Trophoblast cell (in vitro differentiated cells and primary cell): ENCODE measurements around the gene HMCN2.

Experiments used
- DNase-seq, 2 donors: peaks; one replicate each; pipeline ENCODE4 v3.0.0-alpha.2; 2016
- H2AFZ ChIP-seq: 2 replicates; pipeline ENCODE4 v1.6.1; 2013; ENCODE audit warnings: low read length, moderate library complexity, mild to moderate bottlenecking; ENCODE audit not compliant: insufficient read depth, poor library complexity
- H2AK5ac ChIP-seq: 2 replicates; pipeline ENCODE4 v1.6.1; 2013; ENCODE audit warnings: mild to moderate bottlenecking, low read length
- H2BK120ac ChIP-seq: 2 replicates; pipeline ENCODE4 v1.6.1; 2013; ENCODE audit warnings: low read length, mild to moderate bottlenecking, moderate library complexity; ENCODE audit not compliant: insufficient read depth, poor library complexity
- H2BK12ac ChIP-seq: 2 replicates; pipeline ENCODE4 v1.6.1; 2013; ENCODE audit warnings: mild to moderate bottlenecking, low read length, moderate library complexity
- H2BK5ac ChIP-seq: 2 replicates; pipeline ENCODE4 v1.6.1; 2013; ENCODE audit warnings: low read length, low read depth, moderate library complexity, mild to moderate bottlenecking; ENCODE audit not compliant: poor library complexity
- H3K14ac ChIP-seq: 2 replicates; pipeline ENCODE4 v1.6.1; 2013; ENCODE audit warnings: mild to moderate bottlenecking, low read length
- H3K18ac ChIP-seq: 2 replicates; pipeline ENCODE4 v1.6.1; 2013; ENCODE audit warnings: mild to moderate bottlenecking, low read length
- H3K23ac ChIP-seq: 2 replicates; pipeline ENCODE4 v1.6.1; 2013; ENCODE audit warnings: low read length
- H3K27ac ChIP-seq: 2 replicates; pipeline ENCODE4 v1.5.1; 2013; ENCODE audit warnings: low read depth, mild to moderate bottlenecking, inconsistent platforms, low read length, moderate library complexity
- H3K27me3 ChIP-seq: 2 replicates; pipeline ENCODE4 v1.6.1; 2013; ENCODE audit warnings: inconsistent platforms, mild to moderate bottlenecking, low read length, moderate library complexity; ENCODE audit not compliant: insufficient read depth
- H3K36me3 ChIP-seq, 2 experiments: 1 replicate in 1 of 2; 2 replicates in 1 of 2; pipeline ENCODE4 v1.6.1; 2013; ENCODE audit warnings: low read length in 2 of 2, mild to moderate bottlenecking in 2 of 2, moderate library complexity in 1 of 2; ENCODE audit not compliant: insufficient read depth in 2 of 2, control insufficient read depth in 1 of 2
- H3K4ac ChIP-seq: 2 replicates; pipeline ENCODE4 v1.6.1; 2013; ENCODE audit warnings: low read depth, mild to moderate bottlenecking, low read length, moderate library complexity
- H3K4me1 ChIP-seq, 2 experiments: 1 replicate in 1 of 2; 2 replicates in 1 of 2; pipeline ENCODE4 v1.6.1; 2013; ENCODE audit warnings: low read length in 2 of 2, mild to moderate bottlenecking in 2 of 2, moderate library complexity in 1 of 2; ENCODE audit not compliant: insufficient read depth in 2 of 2, control insufficient read depth in 1 of 2
- H3K4me2 ChIP-seq: 2 replicates; pipeline ENCODE4 v1.6.1; 2013; ENCODE audit warnings: inconsistent platforms, mild to moderate bottlenecking, low read length, moderate library complexity
- H3K4me3 ChIP-seq: 2 replicates; pipeline ENCODE4 v1.5.1; 2013; ENCODE audit warnings: mild to moderate bottlenecking, low read depth, low read length, inconsistent platforms
- H3K79me1 ChIP-seq: one replicate; pipeline ENCODE4 v1.6.1; 2013; ENCODE audit warnings: low read length
- H3K79me2 ChIP-seq: 2 replicates; pipeline ENCODE4 v1.6.1; 2013; ENCODE audit warnings: low read length, mild to moderate bottlenecking; ENCODE audit not compliant: control insufficient read depth, insufficient read depth, poor library complexity
- H3K9ac ChIP-seq: 2 replicates; pipeline ENCODE4 v1.6.1; 2013; ENCODE audit warnings: mild to moderate bottlenecking, low read length
- H3K9me3 ChIP-seq: 2 replicates; pipeline ENCODE4 v1.6.1; 2013; ENCODE audit warnings: low read depth, mild to moderate bottlenecking, control low read depth, inconsistent platforms, low read length; ENCODE audit not compliant: insufficient read depth
- H4K12ac ChIP-seq: 2 replicates; pipeline ENCODE4 v1.6.1; 2013; ENCODE audit warnings: low read depth, mild to moderate bottlenecking, low read length, moderate library complexity
- H4K8ac ChIP-seq: 2 replicates; pipeline ENCODE4 v1.6.1; 2013; ENCODE audit warnings: low read depth, mild to moderate bottlenecking, low read length, moderate library complexity
- H4K91ac ChIP-seq: one replicate; pipeline ENCODE4 v1.6.1; 2013; ENCODE audit warnings: low read depth, mild to moderate bottlenecking, low read length, moderate library complexity
- WGBS: extraction: QIAGEN DNeasy Blood & Tissue Kit; methylation state at CpG from one replicate; pipeline ENCODE4 v1.1.7; 2013; ENCODE audit warnings: missing lambda C conversion rate; ENCODE audit not compliant: insufficient read length, insufficient coverage; ENCODE audit errors: extremely low coverage; 5-methylcytosine and 5-hydroxymethylcytosine counted together

HMCN2 gene

GRCh38 chr9:130343445-130343918 is 77.9 kb downstream of the HMCN2 start:
- H2AK5ac ChIP-seq = peak overlapping the region; percentile 63
- H3K36me3 ChIP-seq = no peaks in the 10 kb centered on the region
- H3K27ac ChIP-seq = no peak overlapping the region
- H3K79me1 ChIP-seq = no peaks in the 10 kb centered on the region
- H3K4me2 ChIP-seq = no peak overlapping the region
- no peaks in the 10 kb centered on the region for H3K27me3 ChIP-seq
- no peak overlapping the region for H2BK5ac ChIP-seq
- no CpG with 5 or more reads among the region's 12 CpGs for WGBS
- H3K79me2 ChIP-seq = no peaks in the 10 kb centered on the region
- peak overlapping the region; percentile 25 for H3K4me3 ChIP-seq
- no peak overlapping the region for H3K23ac ChIP-seq
- H4K91ac ChIP-seq = peak overlapping the region; percentile 34
- peaks cover 10% of the 10 kb centered on the region for H3K9me3 ChIP-seq
- no peak overlapping the region for H3K9ac ChIP-seq
- peak overlapping the region; percentile 10 for H2BK120ac ChIP-seq
- H4K8ac ChIP-seq = no peak overlapping the region
- H3K18ac ChIP-seq = no peak overlapping the region
- no peaks in the 10 kb centered on the region for H3K4me1 ChIP-seq
- no peak overlapping the region for H3K14ac ChIP-seq
- no peak overlapping the region for H2AFZ ChIP-seq
- H4K12ac ChIP-seq = no peak overlapping the region
- peak in 1 of 2 donors; percentile 25 for DNase-seq
- no peak overlapping the region for H3K4ac ChIP-seq
- H2BK12ac ChIP-seq = no peak overlapping the region

- Histone ChIP-seq H3K23ac (peak overlapping the region; percentile 99), H3K4me3 (no peak overlapping the region), H3K4me1 (no peaks in the 10 kb centered on the region), H3K4ac (no peak overlapping the region), H2BK12ac (no peak overlapping the region), H3K4me2 (no peak overlapping the region), H4K91ac (no peak overlapping the region), H2AK5ac (no peak overlapping the region), H3K27ac (no peak overlapping the region), H2BK5ac (no peak overlapping the region), H3K18ac (no peak overlapping the region), H3K79me1 (no peaks in the 10 kb centered on the region), H3K27me3 (no peaks in the 10 kb centered on the region), H3K9ac (no peak overlapping the region), H3K36me3 (no peaks in the 10 kb centered on the region), H3K79me2 (no peaks in the 10 kb centered on the region), H4K8ac (no peak overlapping the region), H2BK120ac (no peak overlapping the region), H3K14ac (no peak overlapping the region), H2AFZ (no peak overlapping the region), H3K9me3 (peaks cover 8% of the 10 kb centered on the region), H4K12ac (no peak overlapping the region)
- no peak for DNase-seq
- 100% methylated on average over 1 of the region's 1 CpG for WGBS
Measured at GRCh38 chr9:130344366-130344765, 78.8 kb downstream of the HMCN2 start.

GRCh38 chr9:130345009-130345896 is 79.7 kb downstream of the HMCN2 start:
- H3K4me2 ChIP-seq = no peak overlapping the region
- no peaks in the 10 kb centered on the region for H3K4me1 ChIP-seq
- no peak overlapping the region for H3K4ac ChIP-seq
- H3K14ac ChIP-seq = no peak overlapping the region
- H2BK12ac ChIP-seq = no peak overlapping the region
- H4K8ac ChIP-seq = no peak overlapping the region
- no peaks in the 10 kb centered on the region for H3K79me2 ChIP-seq
- no peak overlapping the region for H3K18ac ChIP-seq
- DNase-seq = no peak
- peak overlapping the region; percentile 26 for H3K9ac ChIP-seq
- H3K27ac ChIP-seq = no peak overlapping the region
- H3K4me3 ChIP-seq = peak overlapping the region; percentile 40
- no peaks in the 10 kb centered on the region for H3K36me3 ChIP-seq
- 100% methylated on average over 3 of the region's 9 CpGs for WGBS
- H2BK5ac ChIP-seq = no peak overlapping the region
- peaks cover 10% of the 10 kb centered on the region for H3K9me3 ChIP-seq
- no peak overlapping the region for H4K12ac ChIP-seq
- no peak overlapping the region for H2BK120ac ChIP-seq
- no peak overlapping the region for H2AK5ac ChIP-seq
- H3K23ac ChIP-seq = peak overlapping the region; percentile 99
- H3K79me1 ChIP-seq = no peaks in the 10 kb centered on the region
- H4K91ac ChIP-seq = no peak overlapping the region
- no peak overlapping the region for H2AFZ ChIP-seq
- no peaks in the 10 kb centered on the region for H3K27me3 ChIP-seq

GRCh38 chr9:130345897-130346385 is 80.4 kb downstream of the HMCN2 start:
- no peaks in the 10 kb centered on the region for H3K79me2 ChIP-seq
- no peak overlapping the region for H3K4ac ChIP-seq
- H3K14ac ChIP-seq = no peak overlapping the region
- H2BK12ac ChIP-seq = no peak overlapping the region
- no peak overlapping the region for H2BK120ac ChIP-seq
- H2AFZ ChIP-seq = no peak overlapping the region
- H3K9me3 ChIP-seq = peaks cover 10% of the 10 kb centered on the region
- no peak overlapping the region for H3K4me2 ChIP-seq
- H3K4me3 ChIP-seq = no peak overlapping the region
- H3K18ac ChIP-seq = no peak overlapping the region
- H2BK5ac ChIP-seq = no peak overlapping the region
- H3K36me3 ChIP-seq = no peaks in the 10 kb centered on the region
- no peak overlapping the region for H3K9ac ChIP-seq
- H3K23ac ChIP-seq = no peak overlapping the region
- H2AK5ac ChIP-seq = no peak overlapping the region
- DNase-seq = no peak
- no peaks in the 10 kb centered on the region for H3K27me3 ChIP-seq
- no peak overlapping the region for H4K8ac ChIP-seq
- H3K27ac ChIP-seq = no peak overlapping the region
- no CpG with 5 or more reads among the region's 13 CpGs for WGBS
- H3K79me1 ChIP-seq = no peaks in the 10 kb centered on the region
- H3K4me1 ChIP-seq = no peaks in the 10 kb centered on the region
- no peak overlapping the region for H4K91ac ChIP-seq
- no peak overlapping the region for H4K12ac ChIP-seq
